Adrenal gland (tissue), 5 donors: Measurements from ENCODE around the gene DIP2C.

Experiments
- POLR2A ChIP-seq, 2 donors: fragments of 450-650 bp; IDR thresholded peaks; one replicate each; pipeline ENCODE4 v1.6.1; 2017; ENCODE audit warnings: antibody characterized with exemption in 2 of 2, mild to moderate bottlenecking in 2 of 2, moderate library complexity in 1 of 2
- TF ChIP-seq, protein P1 (sequence below), 6 experiments: fragments of 450-650 bp in 4 of 6; fragments of 200-600 bp in 2 of 6; sonication (generic) in 1 of 6; IDR thresholded peaks; 1 replicate in 5 of 6; 2 replicates in 1 of 6; pipeline versions ENCODE4 v1.5.1 to v1.8.0; 2016 to 2021; ENCODE audit warnings: antibody characterized with exemption in 6 of 6, mild to moderate bottlenecking in 2 of 6, moderate library complexity in 1 of 6
- donor health status: DM: no; HTN: no; CAD: no.

GRCh38 chr10:320771-321170, 368.7 kb downstream of the DIP2C start:
- TF ChIP-seq, protein P1, sequence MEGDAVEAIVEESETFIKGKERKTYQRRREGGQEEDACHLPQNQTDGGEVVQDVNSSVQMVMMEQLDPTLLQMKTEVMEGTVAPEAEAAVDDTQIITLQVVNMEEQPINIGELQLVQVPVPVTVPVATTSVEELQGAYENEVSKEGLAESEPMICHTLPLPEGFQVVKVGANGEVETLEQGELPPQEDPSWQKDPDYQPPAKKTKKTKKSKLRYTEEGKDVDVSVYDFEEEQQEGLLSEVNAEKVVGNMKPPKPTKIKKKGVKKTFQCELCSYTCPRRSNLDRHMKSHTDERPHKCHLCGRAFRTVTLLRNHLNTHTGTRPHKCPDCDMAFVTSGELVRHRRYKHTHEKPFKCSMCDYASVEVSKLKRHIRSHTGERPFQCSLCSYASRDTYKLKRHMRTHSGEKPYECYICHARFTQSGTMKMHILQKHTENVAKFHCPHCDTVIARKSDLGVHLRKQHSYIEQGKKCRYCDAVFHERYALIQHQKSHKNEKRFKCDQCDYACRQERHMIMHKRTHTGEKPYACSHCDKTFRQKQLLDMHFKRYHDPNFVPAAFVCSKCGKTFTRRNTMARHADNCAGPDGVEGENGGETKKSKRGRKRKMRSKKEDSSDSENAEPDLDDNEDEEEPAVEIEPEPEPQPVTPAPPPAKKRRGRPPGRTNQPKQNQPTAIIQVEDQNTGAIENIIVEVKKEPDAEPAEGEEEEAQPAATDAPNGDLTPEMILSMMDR (IDR thresholded peaks at IDR 0.05), result no peak
- TF ChIP-seq POLR2A (IDR thresholded peaks at IDR 0.05), result no peak
